Immature natural killer cell (primary cell): ENCODE data around the gene FAM216A. TPM values are rescaled to one million over a fixed set of nuclear protein-coding genes. Genes with fewer than 3 reads are reported as not detected.
"Not testable (repeated sequence)": the region's sequence is repeated elsewhere in the genome, so short reads cannot be mapped to it uniquely, and the experiment has no call there.

Experiments used
- DNase-seq, 3 donors: peaks; one replicate each; pipeline ENCODE4 v3.0.0; 2022; ENCODE audit warnings: mixed read lengths in 1 of 3
- H3K27ac Mint-ChIP-seq, 6 donors: one replicate each; pipeline ENCODE4 v1.8.0; 2020; ENCODE audit warnings: mixed read lengths in 6 of 6, mild to moderate bottlenecking in 5 of 6, inconsistent platforms in 4 of 6, moderate library complexity in 3 of 6
- H3K27me3 Mint-ChIP-seq, 3 donors: one replicate each; pipeline ENCODE4 v1.8.0; 2020 to 2021; ENCODE audit warnings: low read depth in 3 of 3, mild to moderate bottlenecking in 3 of 3, mixed read lengths in 3 of 3, moderate library complexity in 3 of 3, inconsistent platforms in 1 of 3
- H3K36me3 Mint-ChIP-seq, 3 donors: one replicate each; pipeline ENCODE4 v1.8.0; 2020; ENCODE audit warnings: mixed read lengths in 3 of 3, inconsistent platforms in 2 of 3, mild to moderate bottlenecking in 2 of 3
- H3K4me1 Mint-ChIP-seq, 2 donors: one replicate each; pipeline ENCODE4 v1.8.0; 2020; ENCODE audit warnings: inconsistent platforms in 2 of 2, mild to moderate bottlenecking in 2 of 2, mixed read lengths in 2 of 2, moderate library complexity in 1 of 2
- H3K4me3 Mint-ChIP-seq, 5 donors: one replicate each; pipeline ENCODE4 v1.8.0; 2020; ENCODE audit warnings: mild to moderate bottlenecking in 5 of 5, mixed read lengths in 5 of 5, inconsistent platforms in 3 of 5, moderate library complexity in 3 of 5
- H3K9me3 Mint-ChIP-seq, 6 donors: one replicate each; pipeline ENCODE4 v1.8.0; 2020; ENCODE audit warnings: mild to moderate bottlenecking in 6 of 6, mixed read lengths in 6 of 6, inconsistent platforms in 4 of 6, moderate library complexity in 3 of 6
- polyA plus RNA-seq, 3 donors: library from polyadenylated mRNA; unstranded; fragments of 300-500 nt; fragmentation: Illumina TruSeq; gene quantifications; one replicate each; pipeline ENCODE4 v1.2.3, GENCODE V29; 2021

Gene FAM216A
- polyA plus RNA-seq, 3 donors from 2014 or later, result 4.2 to 5.6 (median 4.4) TPM

GRCh38 chr12:110508071-110508586 lies 39.5 kb downstream of the FAM216A start:
- H3K27ac Mint-ChIP-seq, result no peak overlapping the region
- no peaks in the 10 kb centered on the region for H3K27me3 Mint-ChIP-seq
- DNase-seq, result no peak
- no peaks in the 10 kb centered on the region for H3K36me3 Mint-ChIP-seq
- no peaks in the 10 kb centered on the region for H3K9me3 Mint-ChIP-seq
- H3K4me3 Mint-ChIP-seq, result no peak overlapping the region
- H3K4me1 Mint-ChIP-seq, result peaks cover 2 to 4% of the 10 kb centered on the region in 2 donors

- Mint-ChIP-seq H3K36me3 (no peaks in the 10 kb centered on the region), H3K9me3 (no peaks in the 10 kb centered on the region), H3K4me3 (no peak overlapping the region), H3K27me3 (peaks cover 0 to 2% (median 0%) of the 10 kb centered on the region in 3 donors), H3K4me1 (no peaks in the 10 kb centered on the region), H3K27ac (no peak overlapping the region)
- DNase-seq, result no peak
These were observed 45.2 kb downstream of the FAM216A start for GRCh38 chr12:110513842-110514241.

- no peak for DNase-seq
- H3K4me3 Mint-ChIP-seq, result no peak overlapping the region
- no peak overlapping the region for H3K27ac Mint-ChIP-seq
- H3K27me3 Mint-ChIP-seq, result peaks cover 0 to 2% (median 0%) of the 10 kb centered on the region in 3 donors
- H3K4me1 Mint-ChIP-seq, result no peaks in the 10 kb centered on the region
- H3K36me3 Mint-ChIP-seq, result no peaks in the 10 kb centered on the region
- H3K9me3 Mint-ChIP-seq, result no peaks in the 10 kb centered on the region
These were observed 45.7 kb downstream of the FAM216A start for GRCh38 chr12:110514363-110514762.

GRCh38 chr12:110516995-110517394 lies 48.4 kb downstream of the FAM216A start:
- Mint-ChIP-seq H3K27ac (no peak overlapping the region), H3K36me3 (no peaks in the 10 kb centered on the region), H3K9me3 (no peaks in the 10 kb centered on the region), H3K27me3 (peaks cover 0 to 2% (median 0%) of the 10 kb centered on the region in 3 donors), H3K4me1 (no peaks in the 10 kb centered on the region), H3K4me3 (no peak overlapping the region)
- DNase-seq, result no peak

GRCh38 chr12:110518014-110518413 lies 49.4 kb downstream of the FAM216A start:
- not testable (repeated sequence) for H3K27ac Mint-ChIP-seq, H3K4me3 Mint-ChIP-seq, H3K9me3 Mint-ChIP-seq, H3K27me3 Mint-ChIP-seq, H3K36me3 Mint-ChIP-seq, H3K4me1 Mint-ChIP-seq, DNase-seq

- DNase-seq, H3K4me3 Mint-ChIP-seq, H3K27ac Mint-ChIP-seq, H3K36me3 Mint-ChIP-seq, H3K27me3 Mint-ChIP-seq, H3K4me1 Mint-ChIP-seq, H3K9me3 Mint-ChIP-seq: not testable (repeated sequence)
These were observed 52.4 kb downstream of the FAM216A start for GRCh38 chr12:110520876-110521712.

GRCh38 chr12:110528277-110528839 lies 59.7 kb downstream of the FAM216A start:
- Mint-ChIP-seq H3K27me3 (no peaks in the 10 kb centered on the region), H3K4me3 (no peak overlapping the region), H3K9me3 (no peaks in the 10 kb centered on the region)

GRCh38 chr12:110530511-110530910 lies 61.9 kb downstream of the FAM216A start:
- H3K27ac Mint-ChIP-seq, result peak overlapping the region in 2 of 6 donors; percentile 45 to 55
- no peak overlapping the region for H3K4me3 Mint-ChIP-seq
- H3K36me3 Mint-ChIP-seq, result peaks cover 0 to 8% (median 4%) of the 10 kb centered on the region in 3 donors
- no peak for DNase-seq
- no peaks in the 10 kb centered on the region for H3K9me3 Mint-ChIP-seq
- peaks cover 0 to 18% of the 10 kb centered on the region in 2 donors for H3K4me1 Mint-ChIP-seq
- no peaks in the 10 kb centered on the region for H3K27me3 Mint-ChIP-seq

More at GRCh38 chr12:110528277-110528839, 59.7 kb downstream of the FAM216A start:
- Mint-ChIP-seq H3K36me3 (peaks cover 0 to 5% (median 4%) of the 10 kb centered on the region in 3 donors), H3K4me1 (peaks cover 0 to 12% of the 10 kb centered on the region in 2 donors), H3K27ac (peak overlapping the region in 3 of 6 donors; percentile 2 to 56 (median 31))
- no peak for DNase-seq

GRCh38 chr12:110531741-110532333 lies 63.2 kb downstream of the FAM216A start:
- Mint-ChIP-seq H3K27me3 (no peaks in the 10 kb centered on the region), H3K27ac (peak overlapping the region in 4 of 6 donors; percentile 2 to 68 (median 56)), H3K4me3 (no peak overlapping the region), H3K4me1 (peaks cover 0 to 23% of the 10 kb centered on the region in 2 donors), H3K36me3 (peaks cover 4 to 15% (median 4%) of the 10 kb centered on the region in 3 donors), H3K9me3 (no peaks in the 10 kb centered on the region)
- no peak for DNase-seq

- Mint-ChIP-seq H3K9me3 (no peaks in the 10 kb centered on the region), H3K4me3 (no peak overlapping the region), H3K36me3 (peaks cover 4 to 20% (median 5%) of the 10 kb centered on the region in 3 donors), H3K27ac (no peak overlapping the region), H3K4me1 (peaks cover 0 to 23% of the 10 kb centered on the region in 2 donors), H3K27me3 (no peaks in the 10 kb centered on the region)
- DNase-seq, result no peak
These were observed 64.0 kb downstream of the FAM216A start for GRCh38 chr12:110532644-110533043.

GRCh38 chr12:110533607-110534006 lies 65.0 kb downstream of the FAM216A start:
- no peaks in the 10 kb centered on the region for H3K27me3 Mint-ChIP-seq
- H3K4me3 Mint-ChIP-seq, result no peak overlapping the region
- no peak for DNase-seq
- H3K4me1 Mint-ChIP-seq, result peaks cover 0 to 22% of the 10 kb centered on the region in 2 donors
- no peak overlapping the region for H3K27ac Mint-ChIP-seq
- H3K36me3 Mint-ChIP-seq, result peaks cover under 1 to 24% (median 9%) of the 10 kb centered on the region in 3 donors
- H3K9me3 Mint-ChIP-seq, result no peaks in the 10 kb centered on the region

- DNase-seq, result no peak
- peaks cover 3 to 29% (median 9%) of the 10 kb centered on the region in 3 donors for H3K36me3 Mint-ChIP-seq
- H3K27ac Mint-ChIP-seq, result no peak overlapping the region
- peaks cover 1 to 32% of the 10 kb centered on the region in 2 donors for H3K4me1 Mint-ChIP-seq
- H3K27me3 Mint-ChIP-seq, result no peaks in the 10 kb centered on the region
- H3K4me3 Mint-ChIP-seq, result no peak overlapping the region
- no peaks in the 10 kb centered on the region for H3K9me3 Mint-ChIP-seq
These were observed 66.2 kb downstream of the FAM216A start for GRCh38 chr12:110534811-110535210.

- Mint-ChIP-seq H3K4me3 (no peak overlapping the region), H3K9me3 (no peaks in the 10 kb centered on the region), H3K27me3 (no peaks in the 10 kb centered on the region), H3K27ac (peak overlapping the region in 2 of 6 donors; percentile 18 to 23), H3K36me3 (peaks cover 3 to 29% (median 9%) of the 10 kb centered on the region in 3 donors), H3K4me1 (peaks cover 2 to 27% of the 10 kb centered on the region in 2 donors)
- no peak for DNase-seq
These were observed 68.4 kb downstream of the FAM216A start for GRCh38 chr12:110536834-110537604.
